ENCODE results near the gene NPIPB5.
"Not testable (repeated sequence)": the region's sequence is repeated elsewhere in the genome, so short reads cannot be mapped to it uniquely, and the experiment has no call there.

GRCh38 chr16:22468846-22469245, 41.8 kb upstream of the NPIPB5 start:
- not testable (repeated sequence) for TF ChIP-seq ZNF184 (tag by site-specific recombination; IDR thresholded peaks at IDR 0.05); ZBTB11 (tag by site-specific recombination; conservative IDR thresholded peaks at IDR 0.05; ENCODE audit: low read depth); REST (tag by site-specific recombination; IDR thresholded peaks at IDR 0.05); ZNF354C (tag by site-specific recombination; IDR thresholded peaks at IDR 0.05; ENCODE audit: borderline replicate concordance, low read depth); ZNF670 (tag by site-specific recombination; IDR thresholded peaks at IDR 0.05; ENCODE audit: low read depth)
